Esophagus muscularis mucosa (tissue), 3 donors: ENCODE measurements around the gene PRR35.

ENCODE experiments used
- POLR2A ChIP-seq: fragments of 450-650 bp; IDR thresholded peaks from one replicate; pipeline ENCODE4 v1.6.1; 2017; ENCODE audit warnings: antibody characterized with exemption, moderate library complexity, mild to moderate bottlenecking, low read depth
- TF ChIP-seq, protein P1 (sequence below), 3 experiments: fragments of 200-600 bp in 2 of 3; fragments of 450-650 bp in 1 of 3; sonication (generic) in 2 of 3; IDR thresholded peaks; one replicate each; pipeline ENCODE4 v1.5.1; 2017 to 2019; ENCODE audit warnings: antibody characterized with exemption in 3 of 3, mild to moderate bottlenecking in 2 of 3, moderate library complexity in 1 of 3

DNA sequence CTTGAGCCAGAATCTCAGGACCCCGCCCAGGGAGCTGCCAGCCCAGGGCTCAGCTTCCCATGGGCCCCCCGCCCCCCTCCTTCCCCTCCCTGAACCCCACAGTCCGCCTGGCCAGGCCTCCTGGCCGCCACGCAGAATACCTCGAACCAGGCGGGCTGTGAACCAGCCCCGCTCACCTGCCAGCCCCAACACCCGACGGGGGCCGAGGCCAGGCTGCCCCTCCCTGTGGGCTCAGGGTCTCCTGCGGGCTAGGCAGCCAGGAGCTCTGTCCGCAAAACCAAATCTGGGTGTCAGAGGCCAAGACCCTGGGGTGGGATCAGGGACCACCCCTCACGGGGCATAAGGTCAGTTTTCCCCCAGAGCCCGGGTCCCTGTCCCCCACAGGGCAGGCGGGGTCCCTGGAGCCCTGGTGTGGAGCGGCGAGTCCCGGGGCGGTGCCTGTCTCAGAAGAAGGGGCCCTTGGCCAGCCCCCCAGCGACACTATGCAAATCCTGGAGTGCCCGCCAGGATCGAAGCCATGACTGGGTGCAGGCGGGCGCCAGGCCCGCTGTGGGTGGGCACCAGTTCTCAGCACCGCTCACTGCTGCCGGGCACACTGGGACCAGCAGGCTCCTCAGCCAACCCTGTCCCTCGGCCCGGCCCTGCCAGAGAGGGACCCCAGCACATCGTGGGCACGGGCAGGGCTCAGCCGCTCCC is 6.4 kb upstream of the PRR35 start:
- TF ChIP-seq, protein P1, sequence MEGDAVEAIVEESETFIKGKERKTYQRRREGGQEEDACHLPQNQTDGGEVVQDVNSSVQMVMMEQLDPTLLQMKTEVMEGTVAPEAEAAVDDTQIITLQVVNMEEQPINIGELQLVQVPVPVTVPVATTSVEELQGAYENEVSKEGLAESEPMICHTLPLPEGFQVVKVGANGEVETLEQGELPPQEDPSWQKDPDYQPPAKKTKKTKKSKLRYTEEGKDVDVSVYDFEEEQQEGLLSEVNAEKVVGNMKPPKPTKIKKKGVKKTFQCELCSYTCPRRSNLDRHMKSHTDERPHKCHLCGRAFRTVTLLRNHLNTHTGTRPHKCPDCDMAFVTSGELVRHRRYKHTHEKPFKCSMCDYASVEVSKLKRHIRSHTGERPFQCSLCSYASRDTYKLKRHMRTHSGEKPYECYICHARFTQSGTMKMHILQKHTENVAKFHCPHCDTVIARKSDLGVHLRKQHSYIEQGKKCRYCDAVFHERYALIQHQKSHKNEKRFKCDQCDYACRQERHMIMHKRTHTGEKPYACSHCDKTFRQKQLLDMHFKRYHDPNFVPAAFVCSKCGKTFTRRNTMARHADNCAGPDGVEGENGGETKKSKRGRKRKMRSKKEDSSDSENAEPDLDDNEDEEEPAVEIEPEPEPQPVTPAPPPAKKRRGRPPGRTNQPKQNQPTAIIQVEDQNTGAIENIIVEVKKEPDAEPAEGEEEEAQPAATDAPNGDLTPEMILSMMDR (IDR thresholded peaks at IDR 0.05) = no peak
- TF ChIP-seq POLR2A = no peak
